H4 (cell line): Measurements from ENCODE around the gene FBXL5. TPM values are rescaled to one million over a fixed set of nuclear protein-coding genes. Genes with fewer than 3 reads are reported as not detected.

Experiments
- DNase-seq: peaks from one replicate; pipeline ENCODE4 v3.0.0-alpha.2; 2015; ENCODE audit warnings: low spot score
- total RNA-seq: library from RNA; depleted of rRNA; stranded (reverse); fragments of >200 nt; shearing (Covaris generic); gene quantifications from 2 replicates; pipeline ENCODE4 v1.2.3, GENCODE V29; 2014; rRNA removed

The FBXL5 gene
- 67.4 and 78.1 TPM in 2 replicates for total RNA-seq

- DNase-seq = peak; percentile 74
These were observed at the start of gene FBXL5 for GRCh38 chr4:15655223-15656037. FBXL5 (minus strand) TSS chr4:15655357; CDS start chr4:15655287, 70 bp downstream.

DNA sequence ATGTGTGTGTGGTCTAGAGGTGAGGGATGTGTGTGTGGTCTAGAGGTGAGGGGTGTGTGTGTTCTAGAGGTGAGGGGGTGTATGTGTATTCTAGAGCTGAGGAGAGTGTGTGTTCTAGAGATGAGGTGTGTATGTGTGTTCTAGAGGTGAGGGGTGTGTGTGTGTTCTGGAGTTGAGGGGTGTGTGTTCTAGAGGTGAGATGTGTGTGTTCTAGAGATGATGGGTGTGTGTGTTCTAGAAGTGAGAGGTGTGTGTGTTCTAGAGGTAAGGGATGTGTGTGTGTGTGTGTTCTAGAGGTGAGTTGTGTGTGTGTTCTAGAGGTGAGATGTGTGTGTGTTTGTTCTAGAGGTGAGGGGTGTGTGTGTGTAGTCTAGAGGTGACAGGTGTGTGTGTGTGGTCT, 49.0 kb upstream of the FBXL5 start:
- DNase-seq = no peak

DNA sequence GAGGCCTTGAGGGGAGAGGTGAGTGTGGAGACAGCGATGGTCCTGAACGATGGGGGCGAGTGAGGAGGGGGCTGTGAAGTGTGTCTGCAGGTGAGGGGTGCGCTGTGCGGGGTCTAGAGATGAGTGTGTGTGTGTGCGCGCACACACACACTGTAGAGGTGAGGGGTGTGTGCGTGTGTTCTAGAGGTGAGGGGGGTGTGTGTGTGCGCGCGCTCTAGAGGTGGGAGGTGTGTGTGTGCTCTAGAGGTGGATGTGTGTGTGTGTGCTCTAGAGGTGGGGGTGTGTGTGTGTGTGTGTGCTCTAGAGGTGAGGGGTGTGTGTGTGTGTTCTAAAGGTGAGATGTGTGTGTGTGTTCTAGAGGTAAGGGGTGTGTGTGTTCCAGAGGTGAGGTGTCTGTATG, 48.3 kb upstream of the FBXL5 start:
- no peak for DNase-seq

GRCh38 chr4:15702941-15703403, 47.8 kb upstream of the FBXL5 start, which contains the start of gene BST1:
BST1 (plus strand) TSS chr4:15703065; CDS start chr4:15703145, 80 bp downstream.
- DNase-seq = no peak

- no peak for DNase-seq
These were observed 41.7 kb upstream of the FBXL5 start for GRCh38 chr4:15696866-15697265.

DNA sequence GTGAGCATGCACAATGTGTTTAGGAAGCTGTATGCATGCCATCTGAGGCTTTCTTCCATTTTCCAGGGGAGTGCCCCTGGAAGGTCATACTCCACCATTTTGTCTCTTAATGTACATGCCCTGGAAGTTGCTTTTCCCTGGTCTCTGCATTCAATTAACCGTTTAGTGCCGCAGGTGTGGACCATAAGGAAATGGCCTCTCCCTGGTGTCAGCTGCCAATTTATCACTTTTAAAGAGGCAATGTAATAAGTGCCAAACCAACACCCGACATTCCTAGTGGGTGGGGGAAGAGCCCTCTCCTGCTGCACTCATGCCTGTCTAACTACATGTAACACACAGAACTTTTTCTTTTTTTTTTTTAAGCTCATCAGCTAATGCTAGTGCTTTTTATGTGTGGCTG, 40.6 kb upstream of the FBXL5 start:
- DNase-seq = no peak

GRCh38 chr4:15695240-15695699, 40.1 kb upstream of the FBXL5 start:
- DNase-seq = peak; percentile 99

GRCh38 chr4:15694431-15694830, 39.3 kb upstream of the FBXL5 start:
- DNase-seq = no peak

- no peak for DNase-seq
These were observed 37.4 kb upstream of the FBXL5 start for GRCh38 chr4:15692602-15693001.

DNA sequence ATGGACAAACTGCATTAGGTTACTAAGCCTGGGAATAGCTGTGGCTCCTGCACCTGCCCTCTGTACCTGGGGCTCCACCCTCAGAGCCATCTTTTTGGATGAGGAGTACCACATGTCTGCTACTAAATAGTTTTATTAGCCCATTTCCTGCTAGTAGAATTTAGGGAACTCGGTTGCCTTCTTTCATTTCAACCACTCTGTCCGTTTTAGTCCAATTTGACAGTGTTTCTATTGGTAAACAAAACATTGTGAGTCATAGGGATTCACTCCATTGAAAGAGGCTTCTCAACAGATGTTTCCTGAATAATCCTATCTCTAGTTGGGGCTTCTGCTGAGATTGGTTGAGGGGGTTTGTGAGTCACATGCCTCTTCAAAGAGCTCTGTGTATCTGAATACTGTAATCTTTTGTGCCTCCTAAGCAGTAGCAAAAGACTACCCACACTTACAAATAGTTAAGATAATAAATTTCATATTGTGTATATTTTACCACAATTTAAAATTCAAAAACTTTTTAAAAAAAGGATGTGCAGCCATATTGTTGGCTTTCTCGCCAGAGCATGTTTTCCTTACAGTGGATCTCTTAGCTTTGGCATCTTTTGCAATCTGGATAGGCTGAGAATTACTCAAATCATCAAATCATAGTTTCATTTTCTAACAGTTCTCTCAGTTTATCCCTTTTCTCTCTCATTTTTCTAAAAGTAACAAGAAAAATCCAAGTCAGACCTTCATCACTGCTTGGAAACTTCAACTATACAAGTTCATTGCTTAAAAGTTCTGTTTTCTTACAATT, 36.4 kb upstream of the FBXL5 start:
- DNase-seq = no peak

- DNase-seq = peak; percentile 72
These were observed 35.1 kb upstream of the FBXL5 start for GRCh38 chr4:15690020-15690809.

- DNase-seq = no peak
These were observed 34.4 kb upstream of the FBXL5 start for GRCh38 chr4:15689540-15689939.

DNA sequence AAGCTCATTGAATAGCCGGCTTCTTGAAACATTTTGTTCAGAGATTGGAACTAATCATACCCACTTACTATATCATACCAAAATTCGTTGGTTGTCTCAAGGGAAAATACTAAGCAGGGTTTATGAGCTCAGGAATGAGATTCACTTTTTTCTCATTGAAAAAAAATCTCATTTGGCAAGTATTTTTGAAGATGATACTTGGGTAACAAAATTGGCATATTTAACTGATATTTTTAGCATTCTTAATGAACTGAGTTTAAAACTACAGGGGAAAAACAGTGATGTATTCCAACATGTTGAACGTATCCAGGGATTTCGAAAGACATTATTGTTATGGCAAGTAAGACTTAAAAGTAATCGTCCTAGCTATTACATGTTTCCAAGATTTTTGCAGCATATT, 32.9 kb upstream of the FBXL5 start:
- DNase-seq = no peak

DNA sequence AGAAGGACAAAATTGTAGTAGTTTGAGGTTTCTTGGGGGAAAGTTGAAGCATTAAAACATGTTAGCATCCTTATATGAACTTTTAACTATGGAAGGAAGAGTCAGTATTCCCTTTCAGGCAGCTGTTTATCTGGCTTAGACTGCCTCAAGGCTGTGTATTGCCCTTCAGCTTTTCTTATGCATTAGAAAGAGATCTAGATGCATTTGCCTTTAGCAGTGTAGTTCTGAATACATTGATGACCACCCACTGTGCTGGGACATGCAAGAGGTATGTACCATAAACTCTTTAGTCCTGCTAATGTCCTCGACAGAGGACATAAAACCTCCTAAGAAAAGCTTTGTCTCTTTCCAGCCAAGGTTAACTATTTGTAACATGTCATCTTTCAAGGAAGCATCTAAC, 29.3 kb upstream of the FBXL5 start:
- no peak for DNase-seq

DNA sequence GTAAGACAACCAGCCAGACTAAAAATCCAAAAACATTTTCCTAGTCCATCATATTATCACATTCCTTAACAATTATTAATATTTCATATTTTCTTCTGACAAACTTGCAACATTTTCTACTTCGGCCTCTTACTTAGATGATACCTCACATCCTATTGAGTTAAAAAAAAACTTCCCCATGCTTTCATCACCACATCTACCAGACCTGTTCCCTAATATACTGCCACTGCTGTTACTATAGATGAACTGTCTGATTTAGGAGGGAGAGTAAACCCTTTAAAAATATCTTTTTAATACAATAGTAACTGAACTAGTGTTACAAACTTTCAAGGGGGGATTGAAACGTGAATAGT, 28.0 kb upstream of the FBXL5 start:
- DNase-seq = no peak

DNA sequence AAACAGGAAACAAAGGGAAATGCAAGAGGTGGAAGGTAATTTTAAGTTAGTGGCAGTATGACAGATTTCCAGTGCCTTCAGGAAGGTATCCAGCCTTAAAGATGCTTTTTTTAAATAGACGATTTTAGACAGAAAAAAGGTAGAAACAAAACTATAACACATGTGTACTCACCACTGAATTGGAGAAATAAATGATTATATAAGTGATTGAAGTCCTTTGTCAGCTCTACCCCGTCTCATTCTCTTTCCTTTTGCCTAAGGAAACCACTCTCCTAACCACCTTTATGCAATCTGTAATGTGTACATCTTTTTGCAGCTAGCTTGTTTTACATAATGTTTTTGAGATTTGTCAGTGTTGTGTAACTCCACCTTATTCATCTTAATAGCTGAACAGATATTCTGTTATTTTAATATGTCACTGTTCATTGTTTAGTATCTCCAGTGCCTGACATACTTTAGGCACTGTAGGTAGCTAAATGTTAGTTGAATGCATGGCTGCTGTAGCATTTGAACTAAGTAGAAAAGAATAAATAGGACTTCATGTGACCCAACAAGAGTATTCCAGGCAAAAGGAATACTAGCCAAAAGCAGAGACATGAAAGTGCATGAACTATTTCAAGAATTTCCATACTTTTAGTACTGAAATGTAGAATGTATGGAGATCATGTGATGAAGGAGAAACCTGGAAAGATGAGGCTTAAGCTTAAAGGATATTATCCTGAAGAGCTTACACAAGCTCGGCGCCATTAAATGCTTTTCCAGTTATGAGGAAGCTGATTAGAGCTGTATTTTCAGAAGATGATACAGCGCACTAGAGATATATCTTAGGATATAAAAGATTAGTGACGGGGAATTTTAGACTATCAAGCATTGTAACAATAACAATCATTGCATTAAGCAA, 27.3 kb upstream of the FBXL5 start:
- DNase-seq = no peak

DNA sequence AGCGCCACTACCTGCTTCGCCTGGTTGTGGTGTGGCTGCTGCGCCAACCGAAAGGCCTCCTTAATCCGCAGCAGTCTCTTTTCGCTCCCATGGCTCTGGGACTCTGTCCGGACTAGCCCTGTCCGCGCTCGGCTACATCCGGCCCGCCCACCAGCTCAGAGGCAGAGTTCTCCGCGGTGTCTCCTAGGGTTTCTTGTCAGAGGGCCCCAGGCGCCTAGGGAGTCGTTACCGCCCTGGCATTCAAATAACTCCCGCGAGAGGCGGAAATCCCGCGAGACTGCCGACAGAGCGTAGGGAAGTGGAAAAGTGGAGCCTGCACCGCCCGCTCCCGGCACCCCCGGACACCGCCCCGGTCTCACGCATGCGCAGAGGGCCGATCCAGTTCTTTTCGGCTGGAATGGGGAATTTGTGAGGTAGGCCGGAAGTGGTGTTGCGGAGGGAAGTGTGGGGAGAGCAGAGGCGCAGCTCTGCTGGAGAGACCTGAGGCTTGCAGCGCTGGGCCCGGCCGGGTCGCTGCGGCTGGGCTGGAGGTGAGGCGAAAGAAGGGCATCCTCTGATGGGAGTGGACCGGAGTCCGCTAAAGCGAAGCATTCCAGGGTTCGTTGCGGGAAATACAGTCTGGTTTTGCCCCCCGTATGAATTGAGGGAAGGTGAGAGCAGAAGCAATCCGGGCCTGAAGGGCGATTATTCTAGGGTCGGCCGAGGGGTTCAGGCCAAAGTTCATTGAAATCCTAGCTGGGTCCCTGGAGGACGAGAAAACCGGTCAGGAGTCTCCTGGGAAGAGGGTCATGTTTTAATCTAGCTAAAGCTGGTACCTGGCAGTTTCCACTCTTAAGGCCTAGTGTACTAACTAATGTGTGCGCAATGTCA, 26.4 kb upstream of the FBXL5 start, which contains the start of gene FAM200B:
TSS of gene FAM200B (plus strand) at position 456 of the 870 bp plus-strand sequence. CDS start 5,151 bp downstream, outside the sequence.
- DNase-seq = peak; percentile 99

- DNase-seq = no peak
These were observed 25.9 kb upstream of the FBXL5 start for GRCh38 chr4:15681067-15681371.

DNA sequence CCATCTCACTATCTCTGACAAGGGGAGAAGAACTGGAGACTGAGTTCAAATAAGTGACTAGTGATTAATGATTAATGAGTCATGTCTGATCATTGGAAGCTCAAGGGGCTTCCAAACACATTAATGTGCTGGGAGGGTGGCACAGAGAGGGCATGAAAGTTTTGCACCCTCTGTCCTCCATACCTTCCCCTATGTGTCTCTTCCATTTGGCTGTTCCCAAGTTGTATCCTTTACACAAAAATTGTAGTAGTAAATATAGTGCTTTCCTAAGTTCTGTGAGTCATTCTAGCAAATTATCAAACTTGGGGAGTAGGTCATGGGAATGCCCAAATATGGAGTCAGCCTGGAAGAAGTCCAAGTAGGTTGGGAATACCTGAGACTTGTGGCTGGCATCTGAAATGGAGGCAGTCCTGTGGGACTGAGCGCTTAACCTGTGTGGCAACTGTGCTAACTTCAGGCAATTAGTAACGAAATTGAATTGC, 22.4 kb upstream of the FBXL5 start:
- peak; percentile 89 for DNase-seq

GRCh38 chr4:15676899-15677298, 21.7 kb upstream of the FBXL5 start:
- no peak for DNase-seq
